WERI-Rb-1 (cell line): ENCODE data around the gene FGFR3.
A peak's percentile ranks its signal among the peaks of the same experiment; 100 is the strongest.

ENCODE experiments used
- DNase-seq: peaks from one replicate; pipeline ENCODE4 v3.0.0-alpha.2; 2020
- H3K27ac ChIP-seq: fragments of 250-450 bp; sonication (Bioruptor Pico); 2 replicates; pipeline ENCODE4 v1.5.1; 2020; ENCODE audit warnings: mild to moderate bottlenecking, moderate library complexity
- H3K27me3 ChIP-seq: fragments of 250-450 bp; sonication (Bioruptor Pico); 2 replicates; pipeline ENCODE4 v1.5.1; 2021; ENCODE audit warnings: mild to moderate bottlenecking, low read depth, moderate library complexity; ENCODE audit not compliant: insufficient read depth, severe bottlenecking
- H3K36me3 ChIP-seq: fragments of 250-450 bp; sonication (Bioruptor Pico); 2 replicates; pipeline ENCODE4 v1.5.1; 2020; ENCODE audit warnings: mild to moderate bottlenecking, moderate library complexity
- H3K4me3 ChIP-seq: 2 replicates; pipeline ENCODE4 v1.5.1; 2011; ENCODE audit warnings: low read depth, mild to moderate bottlenecking, control low read depth, low read length
- H3K9me3 ChIP-seq: fragments of 250-450 bp; sonication (Bioruptor Pico); 2 replicates; pipeline ENCODE4 v1.5.1; 2021; ENCODE audit warnings: mild to moderate bottlenecking, moderate library complexity; ENCODE audit not compliant: severe bottlenecking
- CTCF ChIP-seq: IDR thresholded peaks from 2 replicates; pipeline ENCODE4 v1.5.1; 2011; ENCODE audit warnings: low read depth, mild to moderate bottlenecking, control low read depth, inconsistent platforms, low read length

Gene FGFR3

DNA sequence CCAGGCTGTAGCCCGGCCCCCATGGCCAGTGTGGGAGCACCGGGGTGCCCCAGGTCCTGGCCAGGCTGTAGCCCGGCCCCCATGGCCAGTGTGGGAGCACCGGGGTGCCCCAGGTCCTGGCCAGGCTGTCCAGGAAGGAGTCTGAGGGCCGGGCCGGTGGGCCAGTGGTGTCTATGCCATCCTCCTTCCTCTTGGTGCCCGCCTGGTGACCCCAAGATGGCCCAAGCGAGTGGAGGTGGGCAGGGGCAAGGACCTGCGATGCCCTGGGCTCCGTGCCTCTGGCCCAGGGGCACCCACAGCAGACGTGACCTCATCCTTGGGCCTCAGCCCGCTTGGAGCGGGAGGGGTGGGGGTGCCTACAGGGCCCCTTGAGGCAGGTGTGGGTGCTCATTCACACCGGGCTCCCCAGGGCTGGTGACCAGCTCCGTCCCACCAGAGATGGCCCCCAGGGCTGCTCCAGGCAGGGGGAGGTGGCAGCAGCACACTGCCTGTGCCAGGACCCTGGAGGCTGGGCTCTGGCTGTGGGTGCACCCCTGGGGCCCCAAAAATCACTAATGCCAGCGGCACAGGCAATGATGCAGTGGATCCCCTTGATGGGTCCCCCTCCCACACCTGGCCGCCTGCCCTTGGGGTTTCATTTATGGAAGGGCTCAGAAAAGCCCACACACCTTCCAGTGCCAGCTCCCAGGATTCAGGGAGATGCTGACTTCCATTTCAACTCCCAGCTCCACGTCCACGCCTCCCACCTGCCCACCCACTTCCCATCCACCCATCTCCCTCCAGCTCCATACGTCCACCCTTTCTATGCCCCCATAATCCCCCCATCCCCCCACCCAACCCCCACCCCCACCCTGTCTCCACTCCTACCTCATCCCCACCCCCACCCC is 36.0 kb upstream of the FGFR3 start:
- no peaks in the 10 kb centered on the region for H3K27me3 ChIP-seq
- no peaks in the 10 kb centered on the region for H3K36me3 ChIP-seq
- no peak overlapping the region for H3K4me3 ChIP-seq
- TF ChIP-seq CTCF: no peak
- no peak for DNase-seq
- no peaks in the 10 kb centered on the region for H3K9me3 ChIP-seq
- no peak overlapping the region for H3K27ac ChIP-seq

GRCh38 chr4:1757836-1758235 is 35.3 kb upstream of the FGFR3 start:
- no peak for TF ChIP-seq CTCF
- no peak for DNase-seq
- no peak overlapping the region for H3K4me3 ChIP-seq
- no peaks in the 10 kb centered on the region for H3K9me3 ChIP-seq
- H3K36me3 ChIP-seq: no peaks in the 10 kb centered on the region
- no peaks in the 10 kb centered on the region for H3K27me3 ChIP-seq
- 0 out of 2 replicates have a peak overlapping the region, but pooled peaks have one; percentile 14 for H3K27ac ChIP-seq

DNA sequence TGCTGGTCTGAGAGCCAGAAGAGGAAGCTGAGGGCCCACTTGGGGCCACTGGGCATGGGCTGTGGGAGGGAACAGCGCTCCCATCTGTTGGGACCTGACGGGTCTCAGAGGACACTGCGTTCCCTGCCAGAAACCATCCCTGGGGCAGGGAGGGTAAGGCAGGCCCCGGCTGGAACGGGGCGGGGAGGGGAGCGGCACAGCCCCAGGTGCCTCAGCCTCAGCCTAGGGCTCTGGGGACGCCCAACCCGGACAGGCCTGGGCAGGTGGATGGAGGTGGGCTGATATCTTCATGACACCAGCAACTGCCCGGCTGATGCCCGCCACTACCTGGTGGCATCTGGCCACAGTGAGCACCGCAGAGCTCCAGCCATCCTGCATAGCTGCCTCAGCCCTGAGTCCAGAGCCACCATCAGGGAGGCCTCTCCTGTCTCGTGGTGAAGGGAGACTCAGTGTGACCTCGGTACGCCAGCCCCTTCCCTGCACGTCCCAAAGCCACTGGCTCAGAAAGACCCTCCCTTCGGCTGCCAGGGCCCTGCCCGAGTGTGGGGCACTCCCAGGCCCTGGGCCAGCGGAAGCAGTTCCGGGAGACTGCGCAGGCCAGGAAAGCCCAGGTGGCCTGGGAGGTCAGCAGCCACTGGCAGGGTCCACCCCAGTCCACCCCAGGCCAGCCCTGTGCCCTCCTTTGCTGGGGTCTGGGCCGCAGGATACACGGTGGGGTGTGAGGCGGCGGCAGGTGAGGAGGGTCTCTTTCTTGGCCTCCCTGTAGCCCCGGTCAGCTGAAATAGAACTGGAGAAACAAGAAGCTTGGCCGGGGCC is 34.6 kb upstream of the FGFR3 start:
- Histone ChIP-seq H3K27me3 (no peaks in the 10 kb centered on the region), H3K4me3 (no peak overlapping the region), H3K9me3 (no peaks in the 10 kb centered on the region), H3K36me3 (no peaks in the 10 kb centered on the region), H3K27ac (peak overlapping the region; percentile 78)
- TF ChIP-seq CTCF: no peak
- DNase-seq: no peak

- DNase-seq: peak; percentile 86
- H3K27ac ChIP-seq: peak overlapping the region; percentile 78
- H3K9me3 ChIP-seq: no peaks in the 10 kb centered on the region
- TF ChIP-seq CTCF: no peak
- no peaks in the 10 kb centered on the region for H3K27me3 ChIP-seq
- H3K4me3 ChIP-seq: no peak overlapping the region; the same call in 1 of the 2 replicates
- no peaks in the 10 kb centered on the region for H3K36me3 ChIP-seq
Measured at GRCh38 chr4:1759170-1759817, 33.8 kb upstream of the FGFR3 start.

DNA sequence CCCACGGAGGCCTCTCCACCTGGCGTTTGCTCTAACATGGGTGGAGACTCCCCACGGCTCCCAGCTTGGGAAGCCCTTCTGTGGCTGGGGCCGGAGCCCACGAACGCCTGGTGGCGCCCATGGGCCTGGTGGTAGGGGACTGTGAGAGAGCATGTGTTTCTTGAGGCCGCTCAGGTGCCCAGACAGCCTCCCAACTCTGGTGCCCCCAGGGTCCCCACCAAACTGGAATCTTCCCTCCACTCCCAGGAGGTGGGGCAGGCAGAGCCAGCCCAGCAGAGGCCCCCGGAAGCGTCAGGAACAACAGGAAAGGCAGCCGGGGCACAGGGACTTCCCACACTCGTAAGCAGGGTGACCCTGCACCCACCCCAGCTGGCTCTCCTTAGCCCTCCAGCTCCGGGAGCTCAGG is 33.3 kb upstream of the FGFR3 start:
- Histone ChIP-seq H3K4me3 (no peak overlapping the region; the same call in 1 of the 2 replicates), H3K9me3 (no peaks in the 10 kb centered on the region), H3K27ac (peak overlapping the region; percentile 78), H3K36me3 (no peaks in the 10 kb centered on the region), H3K27me3 (no peaks in the 10 kb centered on the region)
- DNase-seq: peak; percentile 62
- TF ChIP-seq CTCF: peak; percentile 52
